ENCODE data around the gene RXFP4. TPM values are rescaled to one million over a fixed set of nuclear protein-coding genes. Genes with fewer than 3 reads are reported as not detected.
"Not testable (repeated sequence)": the region's sequence is repeated elsewhere in the genome, so short reads cannot be mapped to it uniquely, and the experiment has no call there.

The RXFP4 gene
- not detected for total RNA-seq (2021; fragmentation: NEBNext Ultra II Directional; extraction: Animal tissue kit (Norgen Biotek cat#: 25700))
- long read RNA-seq: 0 reads

GRCh38 chr1:155940993-155941844, at the start of gene RXFP4:
RXFP4 (plus strand) TSS chr1:155941638; CDS start chr1:155941710, 72 bp downstream.
- H3K27me3 Mint-ChIP-seq (ENCODE audit: insufficient read depth): peaks cover 14% of the 10 kb centered on the region
- peak within 1 kb of the TSS; percentile 84 for H3K27ac Mint-ChIP-seq
- no peaks in the 10 kb centered on the region for H3K9me3 Mint-ChIP-seq
- TF ChIP-seq CTCF (IDR thresholded peaks at IDR 0.05): no peak
- peak within 1 kb of the TSS; percentile 23; the same call in 1 of the 2 replicates for H3K4me3 Mint-ChIP-seq
- peaks cover 35% of the 10 kb centered on the region for H3K4me1 Mint-ChIP-seq (ENCODE audit: low read depth)
- no peak for DNase-seq
- H3K36me3 Mint-ChIP-seq (ENCODE audit: low read depth): 0 out of 2 replicates have a peak, but pooled peaks cover 3% of the 10 kb centered on the region

GRCh38 chr1:155892796-155893195, 48.6 kb upstream of the RXFP4 start:
- peak overlapping the region; percentile 86 for H3K27ac Mint-ChIP-seq
- H3K27me3 Mint-ChIP-seq (ENCODE audit: insufficient read depth): peaks cover 2% of the 10 kb centered on the region; the same call in 1 of the 2 replicates
- H3K36me3 Mint-ChIP-seq (ENCODE audit: low read depth): peaks cover 14% of the 10 kb centered on the region
- no peaks in the 10 kb centered on the region for H3K9me3 Mint-ChIP-seq
- TF ChIP-seq CTCF (IDR thresholded peaks at IDR 0.05): no peak
- H3K4me1 Mint-ChIP-seq (ENCODE audit: low read depth): peaks cover 36% of the 10 kb centered on the region
- peak; percentile 83 for DNase-seq
- H3K4me3 Mint-ChIP-seq: peak overlapping the region; percentile 75

- Mint-ChIP-seq H3K9me3 (no peaks in the 10 kb centered on the region), H3K27ac (peak overlapping the region; percentile 86), H3K36me3 (ENCODE audit: low read depth) (peaks cover 19% of the 10 kb centered on the region), H3K4me1 (ENCODE audit: low read depth) (peaks cover 40% of the 10 kb centered on the region), H3K27me3 (ENCODE audit: insufficient read depth) (peaks cover 2% of the 10 kb centered on the region; the same call in 1 of the 2 replicates), H3K4me3 (peak overlapping the region; percentile 75)
- DNase-seq: peak; percentile 92
- no peak for TF ChIP-seq CTCF (IDR thresholded peaks at IDR 0.05)
Observed at GRCh38 chr1:155893389-155894142, 47.9 kb upstream of the RXFP4 start.

- H3K9me3 Mint-ChIP-seq; DNase-seq; H3K4me3 Mint-ChIP-seq; H3K27me3 Mint-ChIP-seq (ENCODE audit: insufficient read depth): not testable (repeated sequence)
- H3K27ac Mint-ChIP-seq: peak overlapping the region; percentile 52
- H3K36me3 Mint-ChIP-seq (ENCODE audit: low read depth): peaks cover 38% of the 10 kb centered on the region
- H3K4me1 Mint-ChIP-seq (ENCODE audit: low read depth): peaks cover 34% of the 10 kb centered on the region
Observed at GRCh38 chr1:155895617-155896016, 45.8 kb upstream of the RXFP4 start.

- DNase-seq; H3K9me3 Mint-ChIP-seq; H3K27me3 Mint-ChIP-seq (ENCODE audit: insufficient read depth); H3K27ac Mint-ChIP-seq; H3K4me3 Mint-ChIP-seq: not testable (repeated sequence)
- H3K4me1 Mint-ChIP-seq (ENCODE audit: low read depth): peaks cover 34% of the 10 kb centered on the region
- peaks cover 38% of the 10 kb centered on the region for H3K36me3 Mint-ChIP-seq (ENCODE audit: low read depth)
Observed at GRCh38 chr1:155896476-155896875, 45.0 kb upstream of the RXFP4 start.

- TF ChIP-seq CTCF (IDR thresholded peaks at IDR 0.05): no peak
- peaks cover 34% of the 10 kb centered on the region for H3K36me3 Mint-ChIP-seq (ENCODE audit: low read depth)
Observed at GRCh38 chr1:155897746-155898145, 43.7 kb upstream of the RXFP4 start.

More at GRCh38 chr1:155897746-155898145, 43.7 kb upstream of the RXFP4 start:
- peaks cover 28% of the 10 kb centered on the region for H3K4me1 Mint-ChIP-seq (ENCODE audit: low read depth)
- H3K27ac Mint-ChIP-seq: peak overlapping the region; percentile 28; the same call in 1 of the 2 replicates
- no peak overlapping the region for H3K4me3 Mint-ChIP-seq
- no peak for DNase-seq
- H3K27me3 Mint-ChIP-seq (ENCODE audit: insufficient read depth): peaks cover 2% of the 10 kb centered on the region; the same call in 1 of the 2 replicates
- no peaks in the 10 kb centered on the region for H3K9me3 Mint-ChIP-seq

Measured in HFFc6 (cell line).